DND-41 (cell line): ENCODE data around the gene TSC2.
"Not testable (repeated sequence)": the region's sequence is repeated elsewhere in the genome, so short reads cannot be mapped to it uniquely, and the experiment has no call there.

Experiments
- ATAC-seq: fragments of 200-7000 bp; cut with Tn5 transposase; 3 replicates; pipeline ENCODE4 v1.9.1; 2021; ENCODE audit warnings: low read depth; ENCODE audit not compliant: insufficient read depth
- DNase-seq: peaks from one replicate; pipeline ENCODE4 v3.0.0-alpha.2; 2020
- H2AFZ ChIP-seq: 2 replicates; pipeline ENCODE4 v1.6.0; 2012; ENCODE audit warnings: low read depth, low read length
- H3K27ac ChIP-seq: 2 replicates; pipeline ENCODE4 v1.5.1; 2012; ENCODE audit warnings: low read length, inconsistent platforms
- H3K27me3 ChIP-seq: fragments of 200-600 bp; sonication (generic); 2 replicates; pipeline ENCODE4 v1.6.0; 2012; ENCODE audit warnings: low read length, mild to moderate bottlenecking, inconsistent platforms; ENCODE audit not compliant: insufficient read depth, poor library complexity
- H3K36me3 ChIP-seq: 2 replicates; pipeline ENCODE4 v1.5.1; 2012; ENCODE audit warnings: low read length, inconsistent platforms; ENCODE audit not compliant: insufficient read depth
- H3K4me1 ChIP-seq: 2 replicates; pipeline ENCODE4 v1.5.1; 2012; ENCODE audit warnings: mild to moderate bottlenecking, low read length; ENCODE audit not compliant: insufficient read depth
- H3K4me2 ChIP-seq: 2 replicates; pipeline ENCODE4 v1.6.0; 2012; ENCODE audit warnings: mild to moderate bottlenecking, moderate library complexity, low read length, inconsistent platforms; ENCODE audit not compliant: insufficient read depth
- H3K4me3 ChIP-seq, 2 experiments: fragments of 200-600 bp in 1 of 2; shearing (Covaris generic) in 1 of 2; 2 replicates each; pipeline ENCODE4 v1.5.1; 2012 to 2016; ENCODE audit warnings: inconsistent platforms in 2 of 2, low read length in 2 of 2, mild to moderate bottlenecking in 2 of 2, low read depth in 1 of 2, moderate library complexity in 1 of 2
- H3K79me2 ChIP-seq: 2 replicates; pipeline ENCODE4 v1.6.0; 2012; ENCODE audit warnings: low read length, inconsistent platforms; ENCODE audit not compliant: insufficient read depth
- H3K9ac ChIP-seq: 2 replicates; pipeline ENCODE4 v1.6.0; 2012; ENCODE audit warnings: low read depth, mild to moderate bottlenecking, inconsistent platforms, low read length, moderate library complexity
- H3K9me3 ChIP-seq: 2 replicates; pipeline ENCODE4 v1.5.1; 2012; ENCODE audit warnings: low read length, moderate library complexity, mild to moderate bottlenecking, inconsistent platforms; ENCODE audit not compliant: insufficient read depth, severe bottlenecking
- H4K20me1 ChIP-seq: 2 replicates; pipeline ENCODE4 v1.6.0; 2012; ENCODE audit warnings: low read length; ENCODE audit not compliant: insufficient read depth
- EZH2 ChIP-seq: IDR thresholded peaks from 3 replicates; pipeline ENCODE4 v1.6.1; 2012; ENCODE audit warnings: borderline replicate concordance, low read depth, mild to moderate bottlenecking, moderate library complexity, low read length, inconsistent platforms; ENCODE audit not compliant: severe bottlenecking
- TF ChIP-seq, protein P1 (sequence below): IDR thresholded peaks from 2 replicates; pipeline ENCODE4 v1.5.1; 2012; ENCODE audit warnings: borderline replicate concordance, low read length, moderate library complexity, mild to moderate bottlenecking; ENCODE audit not compliant: poor library complexity, severe bottlenecking; ENCODE audit errors: extremely low read depth

The TSC2 gene

DNA sequence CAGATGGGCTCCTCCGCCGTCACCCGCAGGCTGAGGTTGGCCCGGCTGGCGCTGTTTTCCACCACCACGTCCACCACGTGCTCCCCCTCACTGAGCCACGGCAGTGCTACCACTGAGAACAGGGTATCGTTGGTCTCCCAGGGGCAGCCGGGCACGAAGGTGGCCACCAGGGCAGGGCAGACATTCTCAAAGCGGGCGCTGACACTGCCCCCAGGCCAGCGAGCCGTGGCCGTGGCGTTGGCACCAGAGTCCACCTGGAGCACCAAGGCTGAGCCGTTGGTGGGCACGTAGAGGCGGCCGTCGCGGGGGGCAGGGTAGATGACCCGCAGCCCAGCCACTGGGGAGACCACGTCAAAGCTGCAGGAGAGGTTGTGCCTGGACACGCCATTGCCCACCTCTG is 66.4 kb downstream of the TSC2 start:
- H3K4me2 ChIP-seq, H3K79me2 ChIP-seq, DNase-seq, ATAC-seq, H2AFZ ChIP-seq, H3K9me3 ChIP-seq, H3K9ac ChIP-seq, H3K27me3 ChIP-seq, H4K20me1 ChIP-seq, H3K27ac ChIP-seq, H3K4me1 ChIP-seq, H3K4me3 ChIP-seq: not testable (repeated sequence)
- H3K36me3 ChIP-seq, result peaks cover 34% of the 10 kb centered on the region

DNA sequence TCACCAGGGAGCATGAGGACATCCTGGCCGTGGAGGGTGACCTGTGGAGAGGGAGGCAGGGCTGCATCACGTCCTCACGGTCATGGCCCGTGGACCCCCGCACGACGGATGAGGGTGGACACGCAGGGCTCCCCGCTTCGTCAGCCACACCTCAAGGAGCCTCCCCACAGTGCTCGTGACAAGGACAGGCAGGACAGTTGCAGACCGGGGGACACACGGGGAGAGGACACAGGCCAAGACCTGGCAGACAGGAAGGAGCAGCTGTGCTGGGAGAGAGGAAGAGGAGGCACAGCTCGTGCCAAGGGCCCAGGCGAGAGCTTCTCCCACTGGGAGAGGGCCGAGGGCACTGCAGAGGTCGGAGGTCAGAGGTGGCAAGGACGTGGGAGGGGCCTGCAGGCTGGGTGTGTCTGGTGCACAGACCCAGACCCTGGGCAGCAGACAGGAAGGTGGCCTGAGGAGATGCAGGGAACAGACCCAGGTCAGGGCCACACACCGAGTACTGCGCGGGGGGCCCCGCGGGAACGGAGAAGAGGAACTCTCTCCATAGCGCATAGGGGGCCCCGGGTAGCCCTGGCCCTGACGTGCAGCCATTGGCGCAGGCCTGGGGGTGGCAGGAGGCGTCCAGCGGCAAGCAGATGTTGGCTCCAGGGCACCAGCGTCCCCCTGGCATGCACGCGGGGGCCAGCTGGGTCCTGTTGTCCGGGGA is 67.3 kb downstream of the TSC2 start:
- H3K27ac ChIP-seq, ATAC-seq, H4K20me1 ChIP-seq: not testable (repeated sequence)

DNA sequence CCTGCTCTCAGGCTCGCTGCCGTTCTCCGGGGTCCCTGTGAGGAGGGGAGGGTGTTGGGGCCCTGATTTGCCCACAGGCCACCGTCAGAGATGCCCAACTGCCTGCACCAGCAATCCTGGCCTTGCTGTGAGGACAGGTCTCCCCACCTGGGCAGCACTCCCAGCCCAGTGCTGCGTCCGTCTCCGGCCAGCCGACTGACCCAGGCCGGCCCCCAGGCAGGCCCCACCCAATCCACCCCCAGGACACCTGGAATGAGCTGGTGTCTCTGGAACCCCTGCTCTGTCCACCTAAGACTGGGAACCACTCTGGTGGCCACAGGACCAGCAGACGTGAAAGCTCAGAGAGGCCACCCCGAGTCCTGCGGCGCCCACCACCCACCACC is 67.8 kb downstream of the TSC2 start:
- Histone ChIP-seq H3K79me2 (peaks cover 4% of the 10 kb centered on the region), H3K4me3 (no peak overlapping the region), H3K36me3 (peaks cover 22% of the 10 kb centered on the region), H3K27me3 (no peaks in the 10 kb centered on the region), H4K20me1 (no peaks in the 10 kb centered on the region), H2AFZ (no peak overlapping the region), H3K4me1 (no peaks in the 10 kb centered on the region), H3K9me3 (no peaks in the 10 kb centered on the region), H3K27ac (no peak overlapping the region), H3K9ac (no peak overlapping the region), H3K4me2 (no peak overlapping the region)
- no peak for TF ChIP-seq EZH2
- TF ChIP-seq, protein P1, sequence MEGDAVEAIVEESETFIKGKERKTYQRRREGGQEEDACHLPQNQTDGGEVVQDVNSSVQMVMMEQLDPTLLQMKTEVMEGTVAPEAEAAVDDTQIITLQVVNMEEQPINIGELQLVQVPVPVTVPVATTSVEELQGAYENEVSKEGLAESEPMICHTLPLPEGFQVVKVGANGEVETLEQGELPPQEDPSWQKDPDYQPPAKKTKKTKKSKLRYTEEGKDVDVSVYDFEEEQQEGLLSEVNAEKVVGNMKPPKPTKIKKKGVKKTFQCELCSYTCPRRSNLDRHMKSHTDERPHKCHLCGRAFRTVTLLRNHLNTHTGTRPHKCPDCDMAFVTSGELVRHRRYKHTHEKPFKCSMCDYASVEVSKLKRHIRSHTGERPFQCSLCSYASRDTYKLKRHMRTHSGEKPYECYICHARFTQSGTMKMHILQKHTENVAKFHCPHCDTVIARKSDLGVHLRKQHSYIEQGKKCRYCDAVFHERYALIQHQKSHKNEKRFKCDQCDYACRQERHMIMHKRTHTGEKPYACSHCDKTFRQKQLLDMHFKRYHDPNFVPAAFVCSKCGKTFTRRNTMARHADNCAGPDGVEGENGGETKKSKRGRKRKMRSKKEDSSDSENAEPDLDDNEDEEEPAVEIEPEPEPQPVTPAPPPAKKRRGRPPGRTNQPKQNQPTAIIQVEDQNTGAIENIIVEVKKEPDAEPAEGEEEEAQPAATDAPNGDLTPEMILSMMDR, result no peak
- ATAC-seq (no peak), DNase-seq (no peak)

More for the DNA sequence above, 67.3 kb downstream of the TSC2 start:
- DNase-seq, H3K9me3 ChIP-seq, H3K79me2 ChIP-seq, H3K4me1 ChIP-seq, H3K4me3 ChIP-seq, H3K4me2 ChIP-seq, H3K9ac ChIP-seq, H2AFZ ChIP-seq, H3K27me3 ChIP-seq: not testable (repeated sequence)
- H3K36me3 ChIP-seq, result peaks cover 27% of the 10 kb centered on the region

DNA sequence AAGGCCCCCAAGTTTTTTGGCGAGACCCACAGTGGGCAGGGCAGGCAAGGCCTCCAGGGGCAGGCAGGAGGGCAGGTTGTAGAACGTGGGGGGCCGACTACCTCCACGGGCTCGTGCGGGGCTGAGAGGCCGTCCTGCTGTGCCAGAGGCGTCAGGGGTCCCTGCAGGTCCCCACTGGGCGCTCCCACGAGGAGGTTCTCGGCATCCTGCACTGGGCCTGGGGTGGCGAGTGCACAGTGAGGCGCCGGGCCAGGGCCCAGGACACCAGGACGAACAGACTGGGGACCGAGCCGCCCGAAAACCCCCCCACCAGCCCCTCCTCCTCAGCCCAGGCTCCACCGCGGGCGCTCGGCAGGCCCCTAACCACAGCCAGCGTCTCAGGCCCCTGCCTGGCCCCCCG is 68.6 kb downstream of the TSC2 start:
- not testable (repeated sequence) for ATAC-seq, H4K20me1 ChIP-seq, H3K27me3 ChIP-seq, H2AFZ ChIP-seq, H3K79me2 ChIP-seq, H3K4me2 ChIP-seq, H3K4me3 ChIP-seq, H3K9ac ChIP-seq, H3K27ac ChIP-seq, DNase-seq, H3K4me1 ChIP-seq, H3K9me3 ChIP-seq
- H3K36me3 ChIP-seq, result peaks cover 14% of the 10 kb centered on the region

DNA sequence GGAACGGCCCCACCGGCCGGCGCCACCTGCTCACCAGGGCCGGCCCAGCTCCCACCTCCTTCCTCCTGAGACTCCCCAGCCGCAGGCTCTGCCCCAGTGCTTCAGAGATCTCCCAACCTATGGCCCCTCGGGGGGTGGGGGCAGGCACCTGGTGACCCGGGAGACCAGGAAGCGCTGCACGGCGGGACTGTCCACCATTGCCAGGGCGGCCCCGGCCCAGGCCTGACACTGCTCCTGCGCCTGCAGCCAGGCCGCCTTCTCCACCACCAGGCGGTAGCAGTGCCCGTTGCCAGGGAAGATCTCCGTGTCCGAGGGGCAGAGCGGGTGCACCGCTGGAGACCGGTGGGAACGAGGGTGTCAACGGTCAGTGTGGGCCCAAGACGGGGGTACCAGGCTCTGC is 69.6 kb downstream of the TSC2 start:
- not testable (repeated sequence) for H3K27ac ChIP-seq, H3K4me3 ChIP-seq, DNase-seq, H4K20me1 ChIP-seq, H3K36me3 ChIP-seq, H3K9ac ChIP-seq, H3K4me1 ChIP-seq, ATAC-seq, H3K4me2 ChIP-seq, H2AFZ ChIP-seq, H3K9me3 ChIP-seq, H3K27me3 ChIP-seq
- H3K79me2 ChIP-seq, result peaks cover 15% of the 10 kb centered on the region

DNA sequence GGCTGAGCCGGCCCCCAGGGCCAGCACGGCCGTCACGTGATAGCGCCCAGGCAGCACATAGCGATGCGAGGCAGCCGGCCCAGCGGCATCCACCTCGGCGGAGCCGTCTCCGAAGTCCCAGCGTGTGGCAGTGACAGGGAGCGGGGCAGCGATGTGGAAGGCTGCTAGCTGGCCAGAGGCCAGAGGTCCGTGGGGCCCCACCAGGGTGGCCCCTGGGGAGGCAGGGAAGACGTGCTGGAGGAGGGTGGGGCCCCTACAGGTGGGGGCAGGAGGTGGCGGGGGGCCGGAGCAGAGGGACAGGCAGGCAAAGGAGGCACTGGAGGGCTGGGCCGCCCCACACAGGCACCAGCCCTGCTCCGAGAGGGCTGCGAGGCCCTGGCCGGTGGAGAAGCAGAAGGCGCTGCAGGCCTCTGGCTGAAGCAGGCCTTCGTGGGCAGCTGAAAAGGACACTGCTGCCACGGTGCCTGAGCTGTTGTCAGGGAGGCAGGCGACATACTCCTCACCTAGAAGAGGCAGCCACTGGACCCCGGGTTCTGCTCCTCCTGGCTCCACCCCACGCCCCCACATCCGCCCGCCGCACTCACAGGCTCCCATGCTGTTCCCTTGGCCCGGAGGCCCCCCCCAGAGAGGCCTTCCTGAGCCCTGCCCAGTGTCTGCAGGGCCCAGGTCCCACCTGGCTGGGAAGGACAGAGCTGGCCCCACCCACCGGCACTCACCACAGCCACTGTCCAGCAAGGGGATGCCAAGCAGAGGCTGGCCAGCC is 70.4 kb downstream of the TSC2 start:
- ATAC-seq, H3K4me1 ChIP-seq, H3K4me3 ChIP-seq, H3K36me3 ChIP-seq, H3K4me2 ChIP-seq, H3K27ac ChIP-seq, H2AFZ ChIP-seq, DNase-seq, H3K9me3 ChIP-seq, H3K9ac ChIP-seq, H3K27me3 ChIP-seq: not testable (repeated sequence)
- Histone ChIP-seq H4K20me1 (peaks cover 11% of the 10 kb centered on the region; the same call in 1 of the 2 replicates), H3K79me2 (peaks cover 18% of the 10 kb centered on the region)

DNA sequence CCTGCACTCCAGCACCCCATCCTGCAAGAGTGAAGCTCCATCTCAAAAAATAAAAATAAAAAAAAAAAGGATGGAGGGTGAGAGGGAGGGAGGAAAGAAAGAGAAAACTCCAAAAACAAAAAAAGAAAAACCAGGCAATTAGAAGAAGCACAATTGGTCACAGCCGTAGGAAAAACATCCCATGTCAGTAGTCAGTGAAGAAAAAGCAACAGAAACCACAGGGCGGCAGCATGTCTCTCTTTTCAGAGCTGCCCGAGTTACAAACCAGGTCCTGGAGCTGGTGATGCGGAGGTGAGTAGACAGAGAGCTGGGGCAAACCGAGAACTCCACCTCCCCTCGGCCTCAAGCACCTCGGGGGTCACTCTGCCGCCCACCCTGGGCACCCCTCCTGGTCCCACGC is 73.5 kb downstream of the TSC2 start:
- H3K4me1 ChIP-seq, DNase-seq, H3K9ac ChIP-seq, ATAC-seq, H3K36me3 ChIP-seq, H2AFZ ChIP-seq, H3K4me2 ChIP-seq, H3K27me3 ChIP-seq, H3K9me3 ChIP-seq, H3K27ac ChIP-seq, H3K4me3 ChIP-seq: not testable (repeated sequence)
- H3K79me2 ChIP-seq, result peaks cover 36% of the 10 kb centered on the region
- H4K20me1 ChIP-seq, result peaks cover 22% of the 10 kb centered on the region; the same call in 1 of the 2 replicates
